Liver (tissue), 9 donors: ENCODE measurements around the gene CNP. TPM values are rescaled to one million over a fixed set of nuclear protein-coding genes. Genes with fewer than 3 reads are reported as not detected.

Source experiments
- DNase-seq: peaks from one replicate; pipeline ENCODE4 v3.0.0-alpha.2; 2017; ENCODE audit warnings: low spot score
- H3K27ac ChIP-seq, 2 donors: one replicate each; pipeline ENCODE4 v1.7.0; 2013; ENCODE audit warnings: inconsistent platforms in 2 of 2, low read length in 2 of 2, control low read depth in 1 of 2, low read depth in 1 of 2, mild to moderate bottlenecking in 1 of 2
- H3K27me3 ChIP-seq, 4 donors: one replicate each; pipeline versions ENCODE4 v1.6.1 to v1.7.0; 2013; ENCODE audit warnings: low read length in 3 of 4, inconsistent platforms in 1 of 4, mild to moderate bottlenecking in 1 of 4, moderate library complexity in 1 of 4; ENCODE audit not compliant: control insufficient read depth in 4 of 4, insufficient read depth in 4 of 4
- H3K36me3 ChIP-seq, 4 donors: one replicate each; pipeline versions ENCODE4 v1.6.1 to v1.7.0; 2013; ENCODE audit warnings: low read length in 3 of 4, mild to moderate bottlenecking in 3 of 4, low read depth in 1 of 4, moderate library complexity in 1 of 4; ENCODE audit not compliant: control insufficient read depth in 4 of 4, insufficient read depth in 3 of 4
- H3K4me1 ChIP-seq, 4 donors: one replicate each; pipeline versions ENCODE4 v1.6.1 to v1.7.0; 2013; ENCODE audit warnings: low read length in 3 of 4, mild to moderate bottlenecking in 3 of 4, moderate library complexity in 1 of 4; ENCODE audit not compliant: control insufficient read depth in 4 of 4, insufficient read depth in 4 of 4
- H3K4me3 ChIP-seq, 3 donors: one replicate each; pipeline versions ENCODE4 v1.6.1 to v1.7.0; 2013; ENCODE audit warnings: low read length in 3 of 3, control low read depth in 1 of 3, low read depth in 1 of 3, mild to moderate bottlenecking in 1 of 3
- H3K9ac ChIP-seq, 2 donors: one replicate each; pipeline ENCODE4 v1.7.0; 2013; ENCODE audit warnings: low read length in 2 of 2, mild to moderate bottlenecking in 2 of 2, moderate library complexity in 2 of 2, control low read depth in 1 of 2, low read depth in 1 of 2
- H3K9me3 ChIP-seq, 4 donors: one replicate each; pipeline versions ENCODE4 v1.6.1 to v1.7.0; 2013; ENCODE audit warnings: low read length in 3 of 4; ENCODE audit not compliant: control insufficient read depth in 4 of 4
- CTCF ChIP-seq: fragments of 150-350 bp; IDR thresholded peaks from 2 replicates; pipeline ENCODE4 v1.5.1; 2017; ENCODE audit warnings: improper control_type of control experiment, low read depth, low read length; ENCODE audit not compliant: missing input control
- FOXA2 ChIP-seq: IDR thresholded peaks from 2 replicates; pipeline ENCODE4 v1.6.1; 2016; ENCODE audit warnings: antibody characterized with exemption
- GABPA ChIP-seq, 2 donors: IDR thresholded peaks in 1 of 2; conservative IDR thresholded peaks in 1 of 2; 2 replicates each; pipeline ENCODE4 v1.6.1; 2016; ENCODE audit warnings: antibody characterized with exemption in 2 of 2, mild to moderate bottlenecking in 1 of 2, moderate library complexity in 1 of 2
- HNF4A ChIP-seq, 2 donors: conservative IDR thresholded peaks; 2 replicates each; pipeline ENCODE4 v1.6.1; 2016; ENCODE audit warnings: antibody characterized with exemption in 2 of 2, mild to moderate bottlenecking in 2 of 2
- HNF4G ChIP-seq: IDR thresholded peaks from 2 replicates; pipeline ENCODE4 v1.6.1; 2016; ENCODE audit warnings: antibody characterized with exemption
- MAX ChIP-seq: IDR thresholded peaks from 2 replicates; pipeline ENCODE4 v1.6.1; 2016; ENCODE audit warnings: antibody characterized with exemption
- NR2F2 ChIP-seq: IDR thresholded peaks from 2 replicates; pipeline ENCODE4 v1.6.1; 2016; ENCODE audit warnings: antibody characterized with exemption
- RAD21 ChIP-seq, 2 donors: IDR thresholded peaks; 2 replicates each; pipeline ENCODE4 v1.6.1; 2016; ENCODE audit warnings: antibody characterized with exemption in 2 of 2, mild to moderate bottlenecking in 2 of 2
- RXRA ChIP-seq, 2 donors: IDR thresholded peaks; 2 replicates each; pipeline ENCODE4 v1.6.1; 2017 to 2018; ENCODE audit warnings: antibody characterized with exemption in 2 of 2, mild to moderate bottlenecking in 1 of 2
- SP1 ChIP-seq: IDR thresholded peaks from 2 replicates; pipeline ENCODE4 v1.6.1; 2018; ENCODE audit warnings: antibody characterized with exemption, mild to moderate bottlenecking
- YY1 ChIP-seq: IDR thresholded peaks from 2 replicates; pipeline ENCODE4 v1.6.1; 2016; ENCODE audit warnings: antibody characterized with exemption, mild to moderate bottlenecking
- WGBS: extraction: QIAGEN DNeasy Blood & Tissue Kit; methylation state at CpG from one replicate; pipeline ENCODE4 v1.1.7; 2013; 5-methylcytosine and 5-hydroxymethylcytosine counted together
- polyA plus RNA-seq, 2 donors: library from polyadenylated mRNA; stranded (reverse) in 1 of 2; unstranded in 1 of 2; fragments of 200-250 nt in 1 of 2; fragments of >200 nt in 1 of 2; fragmentation: Nextera tagmentation in 1 of 2; extraction: Ambion mirVana in 1 of 2; gene quantifications; one replicate each; pipeline versions ENCODE4 v1.2.1 to v1.2.3, GENCODE V29; 2013 to 2015
- total RNA-seq, 2 donors: library from RNA; depleted of rRNA; stranded (reverse); fragments of >200 nt; gene quantifications; one replicate each; pipeline ENCODE4 v1.2.3, GENCODE V29; 2014
- TF ChIP-seq, protein P1 (sequence below): IDR thresholded peaks from 2 replicates; pipeline ENCODE4 v1.6.1; 2016; ENCODE audit warnings: antibody characterized with exemption
- TF ChIP-seq, protein P2 (sequence below): IDR thresholded peaks from 2 replicates; pipeline ENCODE4 v1.6.1; 2016; ENCODE audit warnings: antibody characterized with exemption, mild to moderate bottlenecking
- donor health status: healthy.
- donor health status: healthy.
- donor health status: healthy.
- donor health status: healthy.
- donor health status: healthy.

Gene CNP
- total and polyA plus RNA-seq, 4 donors: 25.3 to 38.3 (median 30.2) TPM

GRCh38 chr17:41989702-41990419 lies 23.3 kb downstream of the CNP start (continued):
- TF ChIP-seq, protein P1, sequence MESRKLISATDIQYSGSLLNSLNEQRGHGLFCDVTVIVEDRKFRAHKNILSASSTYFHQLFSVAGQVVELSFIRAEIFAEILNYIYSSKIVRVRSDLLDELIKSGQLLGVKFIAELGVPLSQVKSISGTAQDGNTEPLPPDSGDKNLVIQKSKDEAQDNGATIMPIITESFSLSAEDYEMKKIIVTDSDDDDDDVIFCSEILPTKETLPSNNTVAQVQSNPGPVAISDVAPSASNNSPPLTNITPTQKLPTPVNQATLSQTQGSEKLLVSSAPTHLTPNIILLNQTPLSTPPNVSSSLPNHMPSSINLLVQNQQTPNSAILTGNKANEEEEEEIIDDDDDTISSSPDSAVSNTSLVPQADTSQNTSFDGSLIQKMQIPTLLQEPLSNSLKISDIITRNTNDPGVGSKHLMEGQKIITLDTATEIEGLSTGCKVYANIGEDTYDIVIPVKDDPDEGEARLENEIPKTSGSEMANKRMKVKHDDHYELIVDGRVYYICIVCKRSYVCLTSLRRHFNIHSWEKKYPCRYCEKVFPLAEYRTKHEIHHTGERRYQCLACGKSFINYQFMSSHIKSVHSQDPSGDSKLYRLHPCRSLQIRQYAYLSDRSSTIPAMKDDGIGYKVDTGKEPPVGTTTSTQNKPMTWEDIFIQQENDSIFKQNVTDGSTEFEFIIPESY: peak; percentile 93
- TF ChIP-seq HNF4G (peak; percentile 92), CTCF (no peak), SP1 (peak; percentile 94)

- H3K9ac ChIP-seq: no peak overlapping the region
- H3K4me1 ChIP-seq: peaks cover 4 to 28% (median 23%) of the 10 kb centered on the region in 4 donors
- no peak for TF ChIP-seq GABPA (IDR thresholded peaks at IDR 0.05 in 1 of 2, conservative IDR thresholded peaks at IDR 0.05 in 1 of 2)
- TF ChIP-seq RAD21 (IDR thresholded peaks at IDR 0.05): no peak
- TF ChIP-seq, protein P2, sequence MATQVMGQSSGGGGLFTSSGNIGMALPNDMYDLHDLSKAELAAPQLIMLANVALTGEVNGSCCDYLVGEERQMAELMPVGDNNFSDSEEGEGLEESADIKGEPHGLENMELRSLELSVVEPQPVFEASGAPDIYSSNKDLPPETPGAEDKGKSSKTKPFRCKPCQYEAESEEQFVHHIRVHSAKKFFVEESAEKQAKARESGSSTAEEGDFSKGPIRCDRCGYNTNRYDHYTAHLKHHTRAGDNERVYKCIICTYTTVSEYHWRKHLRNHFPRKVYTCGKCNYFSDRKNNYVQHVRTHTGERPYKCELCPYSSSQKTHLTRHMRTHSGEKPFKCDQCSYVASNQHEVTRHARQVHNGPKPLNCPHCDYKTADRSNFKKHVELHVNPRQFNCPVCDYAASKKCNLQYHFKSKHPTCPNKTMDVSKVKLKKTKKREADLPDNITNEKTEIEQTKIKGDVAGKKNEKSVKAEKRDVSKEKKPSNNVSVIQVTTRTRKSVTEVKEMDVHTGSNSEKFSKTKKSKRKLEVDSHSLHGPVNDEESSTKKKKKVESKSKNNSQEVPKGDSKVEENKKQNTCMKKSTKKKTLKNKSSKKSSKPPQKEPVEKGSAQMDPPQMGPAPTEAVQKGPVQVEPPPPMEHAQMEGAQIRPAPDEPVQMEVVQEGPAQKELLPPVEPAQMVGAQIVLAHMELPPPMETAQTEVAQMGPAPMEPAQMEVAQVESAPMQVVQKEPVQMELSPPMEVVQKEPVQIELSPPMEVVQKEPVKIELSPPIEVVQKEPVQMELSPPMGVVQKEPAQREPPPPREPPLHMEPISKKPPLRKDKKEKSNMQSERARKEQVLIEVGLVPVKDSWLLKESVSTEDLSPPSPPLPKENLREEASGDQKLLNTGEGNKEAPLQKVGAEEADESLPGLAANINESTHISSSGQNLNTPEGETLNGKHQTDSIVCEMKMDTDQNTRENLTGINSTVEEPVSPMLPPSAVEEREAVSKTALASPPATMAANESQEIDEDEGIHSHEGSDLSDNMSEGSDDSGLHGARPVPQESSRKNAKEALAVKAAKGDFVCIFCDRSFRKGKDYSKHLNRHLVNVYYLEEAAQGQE: no peak
- TF ChIP-seq HNF4A (conservative IDR thresholded peaks at IDR 0.05): no peak
- no peak for TF ChIP-seq NR2F2
- no peak for TF ChIP-seq CTCF
- TF ChIP-seq HNF4G: no peak
- TF ChIP-seq YY1: no peak
- TF ChIP-seq FOXA2: no peak
- no peak for TF ChIP-seq SP1
- TF ChIP-seq, protein P1: no peak
- no peak for TF ChIP-seq RXRA (IDR thresholded peaks at IDR 0.05)
- TF ChIP-seq MAX: no peak
- peaks cover 11 to 62% (median 55%) of the 10 kb centered on the region in 4 donors for H3K36me3 ChIP-seq
- no peak overlapping the region for H3K27ac ChIP-seq
- 86% methylated on average over 3 of the region's 3 CpGs for WGBS
- no peak overlapping the region for H3K4me3 ChIP-seq
- DNase-seq: no peak
- H3K9me3 ChIP-seq: no peaks in the 10 kb centered on the region
- H3K27me3 ChIP-seq: no peaks in the 10 kb centered on the region
Measured at GRCh38 chr17:41992576-41992975, 26.0 kb downstream of the CNP start.
